Activated CD4-positive, alpha-beta T cell treated with anti-CD3 and anti-CD28 coated beads for 4 hours (primary cell): ENCODE results near the gene ANKRD13B.

ENCODE experiments used
- DNase-seq, 2 donors: peaks; one replicate each; pipeline ENCODE4 v3.0.0-alpha.2; 2020

ANKRD13B gene

GRCh38 chr17:29595943-29596774 lies 3.2 kb downstream of the ANKRD13B start:
- no peak for DNase-seq

- DNase-seq, result no peak
Measured at GRCh38 chr17:29596811-29597210, 3.9 kb downstream of the ANKRD13B start.

DNA sequence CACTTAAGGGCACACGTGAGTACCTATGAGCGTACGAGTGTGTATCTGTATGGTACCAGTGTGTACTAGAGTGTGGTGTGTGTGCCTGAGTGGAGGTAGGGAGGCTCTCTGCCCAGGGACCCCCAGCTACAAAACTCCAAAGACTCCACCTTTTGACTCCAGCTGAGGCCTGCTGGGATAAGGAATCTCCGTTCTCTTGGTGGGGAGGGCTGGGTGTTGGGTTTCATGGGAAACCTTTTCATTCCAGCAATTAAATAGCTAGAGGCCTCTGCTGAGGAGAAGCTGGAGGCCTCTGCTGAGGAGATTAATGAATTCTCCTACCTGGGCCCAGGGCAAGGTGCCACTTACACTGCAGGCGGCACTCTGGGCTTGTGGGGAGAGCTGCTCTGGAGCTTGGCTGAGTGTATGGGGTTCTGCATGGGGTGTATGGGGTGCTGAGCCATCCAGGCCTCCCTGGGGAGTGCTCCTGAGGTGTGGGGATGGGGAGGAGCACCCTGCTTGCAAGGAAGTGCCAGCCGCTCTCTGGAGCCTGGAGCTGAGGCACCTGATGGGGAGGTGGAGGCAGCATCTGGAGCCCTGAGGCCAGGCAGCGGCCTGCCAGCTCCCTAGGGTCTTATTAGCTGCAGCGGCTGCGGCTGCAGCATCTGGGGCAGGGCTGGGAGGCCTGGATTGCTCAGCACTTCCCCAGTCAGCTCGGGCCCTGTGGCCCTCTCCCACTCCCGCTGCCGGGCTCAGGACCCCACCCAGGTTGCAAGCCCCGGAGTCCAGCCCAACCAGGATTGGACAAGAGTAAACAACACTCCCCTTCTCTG lies 4.6 kb downstream of the ANKRD13B start:
- DNase-seq, result no peak

DNA sequence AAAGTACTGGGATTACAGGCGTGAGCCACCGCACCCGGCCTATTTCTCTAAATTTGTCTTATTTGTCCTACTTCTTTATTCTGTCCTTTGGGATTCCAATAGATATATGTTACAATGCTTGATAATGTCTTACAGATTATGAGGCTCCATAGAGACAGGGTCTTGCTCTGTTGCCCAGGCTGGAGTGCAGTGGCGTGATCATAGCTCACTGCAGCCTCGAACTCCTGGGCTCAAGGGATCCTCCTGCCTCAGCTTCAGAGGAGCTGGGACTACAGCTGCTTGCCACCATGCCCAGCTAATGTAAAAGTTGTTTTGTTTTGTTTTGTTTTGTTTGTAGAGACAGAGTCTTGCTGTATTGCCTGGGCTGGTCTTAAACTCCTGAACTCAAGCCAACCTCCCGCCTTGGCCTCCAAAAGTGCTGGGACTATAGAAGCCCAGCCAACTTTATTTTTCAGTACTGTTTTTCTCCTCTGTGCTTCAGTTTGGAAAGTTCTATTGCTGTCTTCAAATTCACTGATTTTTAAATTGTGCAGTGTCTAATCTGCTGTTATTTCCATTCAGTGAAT lies 10.3 kb downstream of the ANKRD13B start:
- no peak for DNase-seq

GRCh38 chr17:29607557-29608195 lies 14.7 kb downstream of the ANKRD13B start:
- DNase-seq, result no peak

DNA sequence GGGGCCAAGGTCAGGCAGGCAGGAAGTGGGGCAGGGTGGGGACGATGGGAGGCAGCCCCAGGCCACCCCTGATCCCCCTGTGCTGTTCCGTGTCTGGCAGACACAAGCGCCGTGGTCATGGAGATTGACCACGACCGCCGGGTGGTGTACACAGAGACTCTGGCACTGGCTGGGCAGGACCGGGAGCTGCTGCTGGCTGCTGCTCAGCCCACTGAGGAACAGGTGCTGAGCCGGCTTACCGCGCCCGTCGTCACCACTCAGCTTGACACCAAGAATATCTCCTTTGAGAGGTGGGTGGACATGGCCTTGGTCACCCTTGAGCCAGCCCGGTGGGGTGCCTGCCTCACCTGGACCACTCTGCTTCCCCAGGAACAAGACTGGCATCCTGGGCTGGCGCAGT lies 16.1 kb downstream of the ANKRD13B start:
- no peak for DNase-seq

GRCh38 chr17:29610395-29610794 lies 17.5 kb downstream of the ANKRD13B start:
- DNase-seq, result no peak

DNA sequence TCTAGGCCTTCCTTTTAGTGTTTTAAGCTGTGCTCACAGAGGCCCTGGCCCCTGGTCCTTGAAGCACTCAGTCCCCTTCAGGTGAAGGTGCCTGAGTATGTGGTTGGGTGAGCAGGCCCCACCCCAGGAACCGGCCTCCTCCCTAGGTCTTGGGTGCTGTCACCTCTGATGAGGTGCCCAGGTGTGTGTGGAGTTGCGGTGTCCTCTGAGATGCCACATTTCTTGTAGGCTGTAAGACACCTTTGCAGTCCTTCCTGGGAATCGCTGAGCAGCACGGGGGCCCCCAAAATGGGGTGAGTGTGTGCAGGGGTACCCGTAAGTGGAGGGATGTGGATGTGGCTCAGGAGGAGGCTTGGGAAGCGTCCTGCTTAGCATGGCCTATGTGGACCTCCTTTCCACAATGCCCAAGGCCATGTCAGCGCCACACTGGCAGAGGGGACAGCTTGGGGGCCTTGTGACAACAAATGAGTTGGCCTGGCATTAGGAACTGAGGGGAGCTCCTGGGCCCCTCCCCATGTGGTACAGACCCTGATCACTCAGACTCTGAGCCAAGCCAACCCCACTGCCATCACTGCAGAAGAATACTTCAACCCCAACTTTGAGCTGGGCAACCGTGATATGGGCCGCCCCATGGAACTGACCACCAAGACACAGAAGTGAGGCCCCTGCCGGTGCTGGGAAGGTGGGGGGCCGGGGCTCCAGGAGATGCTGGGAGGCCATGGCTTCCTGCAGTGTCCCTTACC lies 18.6 kb downstream of the ANKRD13B start:
- no peak for DNase-seq

GRCh38 chr17:29612094-29612403 lies 19.1 kb downstream of the ANKRD13B start:
- no peak for DNase-seq

DNA sequence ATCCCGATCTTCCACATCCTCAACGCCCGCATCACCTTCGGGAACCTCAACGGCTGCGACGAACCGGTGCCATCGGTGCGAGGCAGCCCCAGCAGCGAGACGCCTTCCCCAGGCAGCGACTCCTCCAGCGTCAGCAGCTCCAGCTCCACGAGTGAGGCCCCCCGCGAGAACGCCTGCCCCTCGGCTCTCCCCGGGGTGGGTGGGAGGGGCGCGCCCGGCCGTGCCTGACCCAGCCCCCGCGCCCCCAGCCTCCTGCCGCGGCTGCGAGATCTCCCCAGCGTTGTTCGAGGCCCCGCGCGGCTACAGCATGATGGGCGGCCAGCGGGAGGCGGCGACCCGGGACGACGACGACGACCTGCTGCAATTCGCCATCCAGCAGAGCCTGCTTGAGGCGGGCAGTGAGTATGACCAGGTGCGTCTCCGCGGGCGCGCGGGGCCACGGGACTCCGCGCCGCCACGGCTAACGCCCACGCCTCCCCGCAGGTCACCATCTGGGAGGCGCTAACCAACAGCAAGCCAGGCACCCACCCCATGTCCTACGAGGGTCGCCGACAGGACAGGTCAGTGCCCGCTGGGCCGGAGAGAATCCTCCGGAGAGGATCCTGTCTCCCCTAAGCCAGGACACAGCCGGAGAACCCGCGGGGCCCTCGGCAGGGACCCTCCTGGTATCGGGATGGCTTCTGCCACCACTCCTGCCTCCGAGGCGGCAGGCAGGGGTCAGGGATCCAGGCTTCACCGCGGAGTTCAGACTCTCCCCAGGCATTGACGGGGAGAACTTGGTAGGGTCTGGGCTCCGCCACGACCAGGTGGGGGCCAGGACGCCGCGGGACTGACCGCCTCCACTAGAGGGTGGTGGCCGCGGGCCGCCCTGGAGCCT lies 19.7 kb downstream of the ANKRD13B start:
- no peak for DNase-seq

DNA sequence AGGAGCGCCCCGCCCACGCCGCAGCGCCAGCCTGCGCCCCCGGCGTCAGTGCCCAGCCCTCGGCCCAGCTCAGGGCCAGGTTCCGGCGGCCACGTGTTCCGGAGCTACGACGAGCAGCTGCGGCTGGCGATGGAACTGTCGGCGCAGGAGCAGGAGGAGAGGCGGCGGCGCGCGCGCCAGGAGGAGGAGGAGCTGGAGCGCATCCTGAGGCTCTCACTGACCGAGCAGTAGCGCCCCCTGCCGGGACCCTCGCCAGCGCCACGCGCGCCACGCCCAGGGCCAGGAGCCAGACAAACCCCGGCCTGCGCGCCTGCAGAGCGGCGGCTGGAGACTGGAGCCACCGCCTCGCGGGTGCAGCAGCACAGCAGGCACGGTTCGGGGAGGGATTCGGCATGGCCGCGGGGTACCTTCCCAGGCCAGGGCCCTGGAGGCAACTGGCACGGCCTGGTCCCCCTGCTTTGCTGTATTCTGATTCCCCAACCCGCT lies 20.5 kb downstream of the ANKRD13B start:
- peak; percentile 88 to 94 for DNase-seq

GRCh38 chr17:29613856-29614255 lies 20.9 kb downstream of the ANKRD13B start:
- DNase-seq, result no peak

- DNase-seq, result no peak
Measured at GRCh38 chr17:29614349-29615047, 21.6 kb downstream of the ANKRD13B start.

DNA sequence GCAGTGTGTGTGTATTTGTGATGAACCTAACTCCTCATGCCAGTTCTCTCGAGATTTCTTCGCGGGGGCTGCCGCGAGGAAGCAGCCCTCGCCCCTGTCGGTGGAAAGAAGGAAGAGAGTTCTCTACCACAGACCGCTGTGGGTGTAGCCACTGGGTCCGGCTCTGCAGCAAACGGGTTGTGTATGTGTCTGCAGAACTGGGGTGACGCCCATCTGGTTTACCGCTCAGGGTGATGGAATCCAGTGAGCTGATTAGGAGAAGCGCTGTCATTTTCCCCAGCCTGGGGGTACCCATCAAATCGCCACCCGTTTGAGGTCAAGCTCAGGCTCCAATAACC lies 22.1 kb downstream of the ANKRD13B start:
- peak in 1 of 2 donors; percentile 65 for DNase-seq

- DNase-seq, result peak; percentile 85
Measured at GRCh38 chr17:29615492-29616299, 22.8 kb downstream of the ANKRD13B start.

GRCh38 chr17:29616300-29617048 lies 23.5 kb downstream of the ANKRD13B start:
- peak in 1 of 2 donors; percentile 29 for DNase-seq

DNA sequence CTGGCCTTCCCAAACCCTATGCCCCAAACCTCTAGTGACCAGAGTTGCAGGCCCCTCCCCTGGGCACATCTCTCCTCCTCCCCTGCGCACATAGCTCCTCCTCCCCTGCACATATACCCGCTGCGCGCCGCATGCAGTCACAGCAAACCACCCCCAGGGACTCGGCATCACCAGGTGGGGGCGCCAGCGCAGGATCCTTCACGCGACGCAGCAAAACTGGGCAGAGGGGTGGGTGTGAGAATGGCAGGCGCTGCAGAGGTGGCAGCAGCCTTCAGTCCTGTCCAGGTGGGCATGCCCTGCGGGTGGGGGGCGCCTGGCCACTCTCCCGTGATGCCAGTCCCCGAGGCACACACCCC lies 24.2 kb downstream of the ANKRD13B start:
- DNase-seq, result peak; percentile 91 to 92

- DNase-seq, result peak; percentile 89 to 90
Measured at GRCh38 chr17:29617481-29618271, 24.7 kb downstream of the ANKRD13B start.
